ENCODE data around the gene ACTL8. TPM values are rescaled to one million over a fixed set of nuclear protein-coding genes. Genes with fewer than 3 reads are reported as not detected.

ACTL8 gene
- polyA plus RNA-seq, 3 donors, result 0.06 TPM; not detected in 2

- no peak for DNase-seq (ENCODE audit: extremely low read depth in 1 of 11, low read depth in 9 of 11, low spot score in 4 of 11)
Observed at GRCh38 chr1:17763995-17764394, 8.9 kb downstream of the ACTL8 start.

- DNase-seq (ENCODE audit: extremely low read depth in 1 of 11, low read depth in 9 of 11, low spot score in 4 of 11), result no peak
Observed at GRCh38 chr1:17764591-17764990, 9.5 kb downstream of the ACTL8 start.

- no peak for DNase-seq (ENCODE audit: extremely low read depth in 1 of 11, low read depth in 9 of 11, low spot score in 4 of 11)
Observed at GRCh38 chr1:17765444-17766411, 10.6 kb downstream of the ACTL8 start.

DNA sequence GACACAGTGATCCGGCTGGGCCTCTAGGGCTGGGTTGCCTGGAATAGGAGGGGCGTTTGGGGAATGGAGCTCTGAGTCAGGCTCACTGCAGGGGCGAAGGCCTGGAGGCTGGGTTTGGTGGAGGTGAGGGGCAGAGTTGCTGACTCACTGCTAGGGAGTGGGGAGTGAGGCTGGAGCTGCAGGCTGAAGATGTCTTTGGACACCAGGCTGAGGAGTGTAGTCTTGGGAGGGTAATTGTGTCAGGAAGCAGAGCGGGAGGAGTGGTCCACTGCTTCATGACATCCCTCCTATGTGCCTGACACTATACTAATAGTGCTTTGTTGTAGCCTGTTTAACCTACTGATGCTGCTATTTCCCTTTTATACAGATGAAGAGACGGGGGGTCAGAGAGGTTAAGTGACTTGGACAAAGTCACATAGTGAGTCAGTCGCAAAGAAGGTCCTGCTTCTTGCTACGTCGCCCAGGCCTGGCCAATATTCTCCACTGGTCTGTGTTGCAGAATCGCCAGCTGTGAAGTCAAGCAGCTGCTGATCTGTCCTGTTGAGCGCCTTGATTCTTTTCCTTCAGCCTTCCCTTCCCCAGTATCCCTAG, 13.6 kb downstream of the ACTL8 start:
- DNase-seq (ENCODE audit: extremely low read depth in 1 of 11, low read depth in 9 of 11, low spot score in 4 of 11), result no peak

GRCh38 chr1:17770983-17771382, 15.8 kb downstream of the ACTL8 start:
- no peak for DNase-seq (ENCODE audit: extremely low read depth in 1 of 11, low read depth in 9 of 11, low spot score in 4 of 11)

- DNase-seq (ENCODE audit: extremely low read depth in 1 of 11, low read depth in 9 of 11, low spot score in 4 of 11), result no peak
Observed at GRCh38 chr1:17772615-17773212, 17.6 kb downstream of the ACTL8 start.

DNA sequence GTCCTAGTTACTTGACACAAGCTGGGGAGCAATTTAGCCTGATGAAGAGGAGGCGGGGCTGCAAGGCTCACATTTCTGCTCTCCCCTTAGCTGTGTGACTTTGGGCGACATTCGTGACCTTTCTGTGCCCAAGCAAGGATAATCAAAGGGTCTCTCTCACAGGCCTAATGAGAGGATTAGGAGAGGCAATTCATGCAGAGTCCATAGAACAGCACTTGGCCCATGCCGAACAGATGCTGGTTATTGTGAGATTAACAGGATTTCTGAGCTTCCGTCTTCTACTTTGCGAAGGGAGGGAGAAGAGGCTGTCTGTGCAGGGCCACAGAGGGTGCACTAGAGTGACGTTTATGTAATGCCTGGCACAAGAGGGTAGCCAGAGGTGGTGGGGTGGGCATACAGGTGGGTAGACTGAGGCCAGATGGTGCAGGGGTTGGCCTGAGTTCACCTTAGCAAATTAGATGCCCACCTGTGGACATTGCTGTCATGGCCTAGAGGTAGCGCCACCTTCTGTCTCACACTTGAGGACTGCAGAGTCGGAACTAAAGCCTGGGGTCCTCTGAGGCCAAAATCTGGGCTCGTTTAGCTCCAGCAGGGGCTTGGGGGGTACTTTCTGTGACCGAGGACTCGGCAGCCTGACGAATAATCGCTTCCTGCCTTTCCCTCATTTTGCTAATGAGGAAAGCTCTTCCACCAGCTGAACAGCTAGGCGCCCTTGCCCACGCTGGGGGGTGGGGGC, 18.6 kb downstream of the ACTL8 start:
- DNase-seq (ENCODE audit: extremely low read depth in 1 of 11, low read depth in 9 of 11, low spot score in 4 of 11), result no peak

GRCh38 chr1:17774452-17774851, 19.3 kb downstream of the ACTL8 start:
- no peak for DNase-seq (ENCODE audit: extremely low read depth in 1 of 11, low read depth in 9 of 11, low spot score in 4 of 11)

DNA sequence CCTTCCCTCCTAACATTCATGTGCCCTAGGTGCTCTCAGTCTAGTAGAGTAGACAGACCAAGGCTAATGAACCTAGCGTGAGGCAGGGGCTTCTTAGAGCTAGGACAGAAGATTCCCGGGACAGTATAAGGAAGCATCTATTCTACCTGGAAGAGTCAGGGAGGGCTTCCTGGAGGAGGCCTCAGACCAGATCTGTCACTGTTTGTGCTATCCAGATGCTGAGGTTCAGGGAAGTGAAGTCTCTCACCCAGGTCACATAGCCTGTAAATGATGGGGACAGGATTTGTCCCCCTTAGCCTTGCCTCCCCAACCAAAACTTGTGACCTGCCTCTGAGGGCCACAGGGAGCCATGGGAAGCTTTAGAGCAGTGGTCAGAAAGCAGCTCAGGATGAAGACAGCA, 20.7 kb downstream of the ACTL8 start:
- no peak for DNase-seq (ENCODE audit: extremely low read depth in 1 of 11, low read depth in 9 of 11, low spot score in 4 of 11)

DNA sequence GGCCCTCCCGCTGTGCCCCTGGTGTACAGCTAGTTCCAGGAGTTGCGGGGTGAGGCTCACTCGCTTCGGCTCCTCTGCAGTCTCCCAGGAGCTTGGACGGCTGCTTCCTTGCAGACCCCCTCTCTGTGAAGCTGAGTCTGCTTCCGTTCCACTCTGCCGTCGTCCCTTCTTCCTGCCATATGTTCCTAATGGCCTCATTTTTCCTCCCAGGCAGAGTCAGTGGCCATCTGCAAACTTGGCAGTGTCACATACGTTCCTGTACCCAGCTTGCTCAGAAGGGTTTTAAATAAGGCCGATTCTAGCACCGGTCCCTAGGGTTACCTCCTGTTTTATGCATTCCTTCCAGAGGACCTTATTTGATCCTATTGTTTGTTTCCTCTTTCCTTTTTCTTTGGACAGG, 21.3 kb downstream of the ACTL8 start:
- no peak for DNase-seq (ENCODE audit: extremely low read depth in 1 of 11, low read depth in 9 of 11, low spot score in 4 of 11)

- no peak for DNase-seq (ENCODE audit: extremely low read depth in 1 of 11, low read depth in 9 of 11, low spot score in 4 of 11)
Observed at GRCh38 chr1:17777330-17777729, 22.2 kb downstream of the ACTL8 start.

- DNase-seq (ENCODE audit: extremely low read depth in 1 of 11, low read depth in 9 of 11, low spot score in 4 of 11), result no peak
Observed at GRCh38 chr1:17777818-17778217, 22.7 kb downstream of the ACTL8 start.

GRCh38 chr1:17780916-17781315, 25.8 kb downstream of the ACTL8 start:
- DNase-seq (ENCODE audit: extremely low read depth in 1 of 11, low read depth in 9 of 11, low spot score in 4 of 11), result no peak

DNA sequence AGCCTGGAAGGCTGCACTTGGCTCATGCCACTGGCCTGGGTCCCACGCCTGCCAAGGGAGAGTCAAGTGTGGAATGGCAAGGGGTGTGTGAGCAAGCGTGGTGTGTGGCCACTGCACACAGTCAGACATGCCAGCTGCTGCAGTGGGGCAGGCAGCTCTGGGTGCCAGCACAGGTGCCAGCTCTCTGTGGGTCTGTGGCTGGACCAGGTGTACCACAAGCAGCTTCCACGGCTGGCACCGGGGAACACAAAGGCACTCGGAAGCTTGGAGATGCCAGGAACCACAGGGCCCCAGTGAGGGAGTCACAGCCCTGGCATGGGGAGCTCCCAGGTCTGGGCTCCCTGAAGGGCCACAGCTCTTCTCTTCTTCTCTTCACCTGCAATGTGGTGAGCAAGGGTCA, 34.8 kb downstream of the ACTL8 start:
- DNase-seq (ENCODE audit: extremely low read depth in 1 of 11, low read depth in 9 of 11, low spot score in 4 of 11), result no peak

GRCh38 chr1:17790383-17791054, 35.4 kb downstream of the ACTL8 start:
- no peak for DNase-seq (ENCODE audit: extremely low read depth in 1 of 11, low read depth in 9 of 11, low spot score in 4 of 11)

- DNase-seq (ENCODE audit: extremely low read depth in 1 of 11, low read depth in 9 of 11, low spot score in 4 of 11), result no peak
Observed at GRCh38 chr1:17791055-17791390, 35.9 kb downstream of the ACTL8 start.

GRCh38 chr1:17791480-17791879, 36.3 kb downstream of the ACTL8 start:
- DNase-seq (ENCODE audit: extremely low read depth in 1 of 11, low read depth in 9 of 11, low spot score in 4 of 11), result no peak

DNA sequence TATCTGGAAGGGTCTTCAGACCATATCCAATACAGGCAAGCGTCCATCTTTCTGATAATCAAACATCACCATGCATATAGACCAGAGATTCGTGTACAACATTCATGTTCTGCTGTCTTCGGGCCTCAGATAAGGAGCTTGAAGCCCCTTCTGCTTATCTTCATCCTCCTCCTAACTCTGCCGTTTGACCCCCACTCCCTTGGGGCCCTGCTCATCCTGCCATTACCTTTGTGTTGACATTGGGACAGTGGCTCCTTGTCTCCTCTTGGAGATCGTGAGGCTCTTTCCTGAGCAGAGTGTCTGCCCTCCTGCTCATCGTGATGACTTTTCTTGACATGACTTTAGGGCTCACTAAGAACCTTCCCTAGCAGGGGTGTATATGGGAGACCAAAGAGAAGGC, 37.3 kb downstream of the ACTL8 start:
- no peak for DNase-seq (ENCODE audit: extremely low read depth in 1 of 11, low read depth in 9 of 11, low spot score in 4 of 11)
